Smooth muscle cell (in vitro differentiated cells): Measurements from ENCODE around the gene CFTR. TPM values are rescaled to one million over a fixed set of nuclear protein-coding genes. Genes with fewer than 3 reads are reported as not detected.

ENCODE experiments used
- DNase-seq: peaks from one replicate; lab custom pipeline; 2025; ENCODE audit not compliant: unreplicated experiment; lab: John Stamatoyannopoulos, UW
- H2AFZ ChIP-seq: fragments of 200-600 bp; sonication (generic); 2 replicates; pipeline ENCODE4 v1.6.0; 2016; ENCODE audit warnings: antibody characterized with exemption, low read depth, mild to moderate bottlenecking
- H3F3A ChIP-seq: fragments of 200-600 bp; sonication (generic); 2 replicates; pipeline ENCODE4 v1.6.0; 2017; ENCODE audit warnings: antibody characterized with exemption, low read depth
- H3K27ac ChIP-seq: fragments of 200-600 bp; sonication (generic); 2 replicates; pipeline ENCODE4 v1.5.1; 2016; ENCODE audit warnings: low read depth, mild to moderate bottlenecking
- H3K27me3 ChIP-seq: fragments of 200-600 bp; sonication (generic); 2 replicates; pipeline ENCODE4 v1.6.1; 2016; ENCODE audit warnings: low read depth, mild to moderate bottlenecking
- H3K36me3 ChIP-seq: fragments of 200-600 bp; sonication (generic); 2 replicates; pipeline ENCODE4 v1.5.1; 2016; ENCODE audit warnings: low read depth
- H3K4me1 ChIP-seq: fragments of 200-600 bp; sonication (generic); 2 replicates; pipeline ENCODE4 v1.5.1; 2016; ENCODE audit warnings: low read depth
- H3K4me2 ChIP-seq: fragments of 200-600 bp; sonication (generic); 2 replicates; pipeline ENCODE4 v1.6.0; 2016; ENCODE audit warnings: mild to moderate bottlenecking
- H3K4me3 ChIP-seq: fragments of 200-600 bp; sonication (generic); 2 replicates; pipeline ENCODE4 v1.5.1; 2016; ENCODE audit warnings: mild to moderate bottlenecking
- H3K79me2 ChIP-seq: fragments of 200-600 bp; sonication (generic); 2 replicates; pipeline ENCODE4 v1.6.0; 2016; ENCODE audit warnings: low read depth, mild to moderate bottlenecking
- H3K9ac ChIP-seq: fragments of 200-600 bp; sonication (generic); 2 replicates; pipeline ENCODE4 v1.6.0; 2016; ENCODE audit warnings: low read depth
- H3K9me3 ChIP-seq: fragments of 200-600 bp; sonication (generic); replicated peaks from 2 replicates; pipeline ENCODE4 v1.5.1; 2016; ENCODE audit warnings: low read depth
- H4K20me1 ChIP-seq: fragments of 200-600 bp; sonication (generic); 2 replicates; pipeline ENCODE4 v1.6.0; 2016; ENCODE audit warnings: low read depth
- WGBS: methylation state at CpG from one replicate; pipeline ENCODE4 v1.1.7; 2016; ENCODE audit warnings: low lambda C conversion rate; 5-methylcytosine and 5-hydroxymethylcytosine counted together
- polyA plus RNA-seq: library from polyadenylated mRNA; unstranded; fragments of >200 nt; fragmentation: Nextera tagmentation; extraction: Ambion mirVana; gene quantifications from 2 replicates; pipeline ENCODE4 v1.2.1, GENCODE V29; 2016
- total RNA-seq: library from RNA; depleted of rRNA; stranded (reverse); fragments of >200 nt; gene quantifications from 2 replicates; pipeline ENCODE4 v1.2.3, GENCODE V29; 2014
- TF ChIP-seq, protein P1 (sequence below): fragments of 200-600 bp; sonication (generic); IDR thresholded peaks from 2 replicates; pipeline ENCODE4 v1.5.1; 2017; ENCODE audit warnings: borderline replicate concordance, mild to moderate bottlenecking, antibody characterized with exemption; ENCODE audit not compliant: insufficient read depth, poor library complexity, severe bottlenecking

Gene CFTR
- total and polyA plus RNA-seq, 2 experiments from 2014 or later: 0.53 to 1.6 TPM

- H3K27ac ChIP-seq: no peak overlapping the region
- H4K20me1 ChIP-seq: no peaks in the 10 kb centered on the region
- DNase-seq: no peak
- no peaks in the 10 kb centered on the region for H3K79me2 ChIP-seq
- H3K27me3 ChIP-seq: no peaks in the 10 kb centered on the region
- no peaks in the 10 kb centered on the region for H3K4me1 ChIP-seq
- no peaks in the 10 kb centered on the region for H3F3A ChIP-seq
- no peak overlapping the region for H3K4me3 ChIP-seq
- no peak overlapping the region for H2AFZ ChIP-seq
- H3K4me2 ChIP-seq: no peak overlapping the region
- no peaks in the 10 kb centered on the region for H3K9me3 ChIP-seq
- WGBS: 86% methylated on average over 2 of the region's 2 CpGs
- TF ChIP-seq, protein P1, sequence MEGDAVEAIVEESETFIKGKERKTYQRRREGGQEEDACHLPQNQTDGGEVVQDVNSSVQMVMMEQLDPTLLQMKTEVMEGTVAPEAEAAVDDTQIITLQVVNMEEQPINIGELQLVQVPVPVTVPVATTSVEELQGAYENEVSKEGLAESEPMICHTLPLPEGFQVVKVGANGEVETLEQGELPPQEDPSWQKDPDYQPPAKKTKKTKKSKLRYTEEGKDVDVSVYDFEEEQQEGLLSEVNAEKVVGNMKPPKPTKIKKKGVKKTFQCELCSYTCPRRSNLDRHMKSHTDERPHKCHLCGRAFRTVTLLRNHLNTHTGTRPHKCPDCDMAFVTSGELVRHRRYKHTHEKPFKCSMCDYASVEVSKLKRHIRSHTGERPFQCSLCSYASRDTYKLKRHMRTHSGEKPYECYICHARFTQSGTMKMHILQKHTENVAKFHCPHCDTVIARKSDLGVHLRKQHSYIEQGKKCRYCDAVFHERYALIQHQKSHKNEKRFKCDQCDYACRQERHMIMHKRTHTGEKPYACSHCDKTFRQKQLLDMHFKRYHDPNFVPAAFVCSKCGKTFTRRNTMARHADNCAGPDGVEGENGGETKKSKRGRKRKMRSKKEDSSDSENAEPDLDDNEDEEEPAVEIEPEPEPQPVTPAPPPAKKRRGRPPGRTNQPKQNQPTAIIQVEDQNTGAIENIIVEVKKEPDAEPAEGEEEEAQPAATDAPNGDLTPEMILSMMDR: no peak
- no peaks in the 10 kb centered on the region for H3K36me3 ChIP-seq
- no peak overlapping the region for H3K9ac ChIP-seq
Observed at GRCh38 chr7:117562759-117563158, 82.9 kb downstream of the CFTR start.

DNA sequence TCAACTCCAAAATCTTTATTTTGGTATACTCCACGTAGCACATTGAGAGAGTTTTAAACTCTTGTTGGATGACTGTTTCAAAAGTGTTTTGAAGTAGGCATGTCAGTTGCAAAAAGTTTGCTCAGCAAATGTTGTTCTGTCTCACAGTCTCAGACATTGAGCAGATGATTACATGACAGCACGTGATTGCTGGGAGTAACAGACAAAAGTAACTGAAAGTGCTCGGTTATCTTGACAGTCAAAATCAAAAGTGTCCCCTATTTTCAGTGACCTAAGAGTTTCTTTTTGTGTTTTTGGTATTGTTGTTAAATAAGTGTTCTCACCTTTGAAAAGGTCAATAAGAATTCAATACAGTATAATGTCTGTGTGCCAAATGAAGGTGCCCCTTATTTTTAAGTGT, 84.3 kb downstream of the CFTR start:
- Histone ChIP-seq H3F3A (no peaks in the 10 kb centered on the region), H3K4me2 (no peak overlapping the region), H3K27me3 (no peaks in the 10 kb centered on the region), H3K36me3 (no peaks in the 10 kb centered on the region), H3K79me2 (no peaks in the 10 kb centered on the region), H3K9ac (no peak overlapping the region), H3K9me3 (no peaks in the 10 kb centered on the region), H3K4me3 (no peak overlapping the region), H2AFZ (no peak overlapping the region), H3K27ac (no peak overlapping the region), H4K20me1 (no peaks in the 10 kb centered on the region), H3K4me1 (no peaks in the 10 kb centered on the region)
- TF ChIP-seq, protein P1: no peak
- DNase-seq: no peak
- WGBS: 70% methylated on average over 3 of the region's 3 CpGs

DNA sequence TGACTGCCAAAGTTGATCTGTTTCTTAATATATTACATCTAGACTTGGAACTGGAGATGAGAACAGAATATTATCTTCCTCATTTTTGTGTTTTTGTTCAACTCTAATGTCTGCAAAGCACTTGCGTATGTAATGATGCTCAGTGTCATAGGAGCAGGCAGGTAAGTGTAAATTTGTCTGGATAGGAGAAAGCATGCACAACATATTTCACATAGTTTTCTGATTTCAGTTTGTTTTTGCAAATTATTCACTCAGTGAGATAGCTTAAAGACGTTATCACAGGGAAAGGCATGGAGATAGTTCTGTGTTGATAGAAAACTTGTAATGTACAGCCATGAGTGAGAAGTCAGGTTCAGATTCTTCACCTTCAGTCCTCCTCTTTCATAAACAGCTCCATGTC, 84.8 kb downstream of the CFTR start:
- H3K4me3 ChIP-seq: no peak overlapping the region
- no peaks in the 10 kb centered on the region for H3K36me3 ChIP-seq
- 85% methylated on average over 2 of the region's 2 CpGs for WGBS
- H3K4me1 ChIP-seq: no peaks in the 10 kb centered on the region
- TF ChIP-seq, protein P1: no peak
- H4K20me1 ChIP-seq: no peaks in the 10 kb centered on the region
- H3K27ac ChIP-seq: no peak overlapping the region
- no peaks in the 10 kb centered on the region for H3K9me3 ChIP-seq
- no peak overlapping the region for H3K4me2 ChIP-seq
- H2AFZ ChIP-seq: no peak overlapping the region
- no peak for DNase-seq
- H3F3A ChIP-seq: no peaks in the 10 kb centered on the region
- no peaks in the 10 kb centered on the region for H3K79me2 ChIP-seq
- H3K9ac ChIP-seq: no peak overlapping the region
- H3K27me3 ChIP-seq: no peaks in the 10 kb centered on the region

- no peaks in the 10 kb centered on the region for H3F3A ChIP-seq
- no peaks in the 10 kb centered on the region for H3K79me2 ChIP-seq
- TF ChIP-seq, protein P1: no peak
- H2AFZ ChIP-seq: no peak overlapping the region
- H4K20me1 ChIP-seq: no peaks in the 10 kb centered on the region
- H3K36me3 ChIP-seq: no peaks in the 10 kb centered on the region
- no peak overlapping the region for H3K4me3 ChIP-seq
- H3K27ac ChIP-seq: no peak overlapping the region
- H3K9me3 ChIP-seq: no peaks in the 10 kb centered on the region
- H3K27me3 ChIP-seq: no peaks in the 10 kb centered on the region
- DNase-seq: no peak
- H3K4me2 ChIP-seq: no peak overlapping the region
- no peak overlapping the region for H3K9ac ChIP-seq
- H3K4me1 ChIP-seq: no peaks in the 10 kb centered on the region
- WGBS: 93% methylated on average over 4 of the region's 4 CpGs
Observed at GRCh38 chr7:117565226-117565625, 85.4 kb downstream of the CFTR start.
